PC-9 (cell line): Measurements from ENCODE around the gene LCOR. TPM values are rescaled to one million over a fixed set of nuclear protein-coding genes. Genes with fewer than 3 reads are reported as not detected.

ENCODE experiments used
- BruUV-seq: library from RNA; stranded (reverse); fragments of 400-500 nt; replicated peaks from 2 replicates; lab custom pipeline; 2021; lab: Mats Ljungman, UMichigan
- CTCF ChIA-PET: fragments of 300-600 bp; sonication (Branson Sonifier 250); formaldehyde crosslinking; loops from one replicate; lab custom pipeline; 2022; ENCODE audit warnings: antibody characterized with exemption; lab: Charles Lee
- POLR2A ChIA-PET: fragments of 300-600 bp; sonication (Branson Sonifier 250); formaldehyde crosslinking; loops from one replicate; lab custom pipeline; 2022; ENCODE audit warnings: antibody characterized with exemption; ENCODE audit not compliant: unreplicated experiment; lab: Charles Lee
- DNase-seq, 2 experiments: peaks; one replicate each; pipeline versions ENCODE4 v3.0.0 to v3.0.0-alpha.2; 2015 to 2022; ENCODE audit warnings: mixed read lengths in 1 of 2
- H2AFZ ChIP-seq: fragments of 200-600 bp; sonication (generic); 2 replicates; pipeline ENCODE4 v1.8.1; 2017; ENCODE audit warnings: antibody characterized with exemption
- H3F3A ChIP-seq: fragments of 200-600 bp; sonication (generic); 2 replicates; pipeline ENCODE4 v1.8.1; 2017; ENCODE audit warnings: antibody characterized with exemption, mild to moderate bottlenecking, low read depth; ENCODE audit not compliant: insufficient read depth
- H3K27ac ChIP-seq: fragments of 200-600 bp; sonication (generic); 2 replicates; pipeline ENCODE4 v1.6.1; 2016; ENCODE audit warnings: mixed run types
- H3K27me3 ChIP-seq: fragments of 200-600 bp; sonication (generic); 2 replicates; pipeline ENCODE4 v1.6.1; 2016; ENCODE audit warnings: low read depth, mixed run types; ENCODE audit not compliant: insufficient read depth
- H3K36me3 ChIP-seq: fragments of 200-600 bp; sonication (generic); 2 replicates; pipeline ENCODE4 v1.6.1; 2016; ENCODE audit warnings: low read depth, mixed run types
- H3K4me1 ChIP-seq: fragments of 200-600 bp; sonication (generic); replicated peaks from 2 replicates; pipeline ENCODE4 v1.6.1; 2016; ENCODE audit warnings: mixed run types; ENCODE audit not compliant: insufficient read depth
- H3K4me2 ChIP-seq: fragments of 200-600 bp; sonication (generic); 2 replicates; pipeline ENCODE4 v1.6.1; 2017; ENCODE audit warnings: mixed run types
- H3K4me3 ChIP-seq: fragments of 200-600 bp; sonication (generic); 2 replicates; pipeline ENCODE4 v1.6.1; 2016; ENCODE audit warnings: mixed run types
- H3K79me2 ChIP-seq: fragments of 200-600 bp; sonication (generic); 2 replicates; pipeline ENCODE4 v1.6.1; 2017; ENCODE audit warnings: low read depth, mixed run types
- H3K9me2 ChIP-seq: fragments of 200-600 bp; sonication (generic); 2 replicates; pipeline ENCODE4 v1.8.1; 2017; ENCODE audit warnings: mild to moderate bottlenecking; ENCODE audit not compliant: insufficient read depth
- H3K9me3 ChIP-seq: fragments of 200-600 bp; sonication (generic); 2 replicates; pipeline ENCODE4 v1.8.1; 2016; ENCODE audit warnings: low read depth; ENCODE audit not compliant: insufficient read depth
- H4K20me1 ChIP-seq: fragments of 200-600 bp; sonication (generic); 2 replicates; pipeline ENCODE4 v1.8.1; 2017; ENCODE audit not compliant: insufficient read depth
- EZH2 ChIP-seq: fragments of 200-600 bp; sonication (generic); IDR thresholded peaks from 2 replicates; pipeline ENCODE4 v1.8.0; 2017; ENCODE audit warnings: antibody characterized with exemption, low read depth
- intact Hi-C: fragments of 100-400 bp; cut with micrococcal nuclease; formaldehyde crosslinking; loops from one replicate; pipeline ENCODE4 v1.10.0; 2022; ENCODE audit not compliant: unreplicated experiment
- total RNA-seq: library from RNA; stranded (reverse); gene quantifications from 2 replicates; pipeline ENCODE4 v1.2.3, GENCODE V29; 2021
- TF ChIP-seq, protein P1 (sequence below): fragments of 200-600 bp; sonication (generic); conservative IDR thresholded peaks from 2 replicates; pipeline ENCODE4 v1.6.1; 2017; ENCODE audit warnings: mixed run types, antibody characterized with exemption, mild to moderate bottlenecking, moderate library complexity

Gene LCOR
- total RNA-seq, 1 experiment from 2014 or later, result 36.4 TPM

DNA sequence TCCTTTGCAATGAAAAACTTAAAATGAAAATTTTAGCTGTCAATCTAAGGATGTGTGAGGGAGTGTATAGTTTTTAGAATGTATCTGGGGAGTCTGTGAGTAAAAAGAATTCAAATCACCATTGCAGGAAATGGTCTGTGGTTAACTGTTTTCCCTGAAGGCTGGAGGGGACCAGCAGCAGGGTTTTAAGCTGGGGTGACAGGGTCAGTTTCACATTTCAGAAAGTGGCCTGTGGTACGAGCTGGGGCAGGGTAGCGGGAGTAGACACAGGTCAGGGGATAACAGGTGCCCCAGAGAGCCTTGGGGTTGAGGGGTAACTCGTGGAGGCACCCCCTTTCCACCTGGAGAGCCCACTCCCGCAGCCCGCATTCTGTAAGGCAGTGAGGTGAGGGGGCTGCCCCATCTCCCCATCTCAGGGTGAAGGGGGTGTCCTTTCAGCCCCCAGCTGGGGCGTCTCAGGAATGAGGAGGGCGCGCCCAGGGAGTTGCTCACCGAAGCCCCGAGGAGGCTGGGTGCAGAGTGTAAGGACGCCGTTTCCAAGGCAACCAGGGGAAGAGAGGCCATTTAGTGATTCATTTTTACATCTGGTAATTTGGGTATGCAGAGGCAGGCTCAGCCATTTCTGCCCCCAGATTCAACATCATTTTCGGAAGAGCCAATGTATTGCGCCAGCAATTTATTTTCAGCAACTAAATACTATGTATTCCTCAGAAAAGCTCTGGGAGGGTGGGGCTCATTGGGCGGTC lies 184.8 kb downstream of the LCOR start:
- H3K4me2 ChIP-seq, result no peak overlapping the region
- H3K27ac ChIP-seq, result no peak overlapping the region
- no peaks in the 10 kb centered on the region for H3K4me1 ChIP-seq
- H3K9me2 ChIP-seq, result no peaks in the 10 kb centered on the region
- ChIA-PET CTCF (no interaction called here), POLR2A (interaction anchor here (0.6 kb wide), 1 partner anchor 16 kb away, joined by 5 read pairs; no protein-coding TSS in a partner anchor)
- H2AFZ ChIP-seq, result no peak overlapping the region
- intact Hi-C loops, result no loop called here
- BruUV-seq, result no TSS peak
- H3K27me3 ChIP-seq, result no peaks in the 10 kb centered on the region
- H3K36me3 ChIP-seq, result no peaks in the 10 kb centered on the region
- H3K4me3 ChIP-seq, result no peak overlapping the region
- H3K79me2 ChIP-seq, result no peaks in the 10 kb centered on the region
- H3K9me3 ChIP-seq, result no peaks in the 10 kb centered on the region
- no peaks in the 10 kb centered on the region for H3F3A ChIP-seq
- no peaks in the 10 kb centered on the region for H4K20me1 ChIP-seq
- no peak for TF ChIP-seq EZH2
- TF ChIP-seq, protein P1, sequence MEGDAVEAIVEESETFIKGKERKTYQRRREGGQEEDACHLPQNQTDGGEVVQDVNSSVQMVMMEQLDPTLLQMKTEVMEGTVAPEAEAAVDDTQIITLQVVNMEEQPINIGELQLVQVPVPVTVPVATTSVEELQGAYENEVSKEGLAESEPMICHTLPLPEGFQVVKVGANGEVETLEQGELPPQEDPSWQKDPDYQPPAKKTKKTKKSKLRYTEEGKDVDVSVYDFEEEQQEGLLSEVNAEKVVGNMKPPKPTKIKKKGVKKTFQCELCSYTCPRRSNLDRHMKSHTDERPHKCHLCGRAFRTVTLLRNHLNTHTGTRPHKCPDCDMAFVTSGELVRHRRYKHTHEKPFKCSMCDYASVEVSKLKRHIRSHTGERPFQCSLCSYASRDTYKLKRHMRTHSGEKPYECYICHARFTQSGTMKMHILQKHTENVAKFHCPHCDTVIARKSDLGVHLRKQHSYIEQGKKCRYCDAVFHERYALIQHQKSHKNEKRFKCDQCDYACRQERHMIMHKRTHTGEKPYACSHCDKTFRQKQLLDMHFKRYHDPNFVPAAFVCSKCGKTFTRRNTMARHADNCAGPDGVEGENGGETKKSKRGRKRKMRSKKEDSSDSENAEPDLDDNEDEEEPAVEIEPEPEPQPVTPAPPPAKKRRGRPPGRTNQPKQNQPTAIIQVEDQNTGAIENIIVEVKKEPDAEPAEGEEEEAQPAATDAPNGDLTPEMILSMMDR, result no peak
- DNase-seq, result no peak

GRCh38 chr10:97017474-97017903 lies 185.4 kb downstream of the LCOR start:
- no peaks in the 10 kb centered on the region for H3K4me1 ChIP-seq
- no peaks in the 10 kb centered on the region for H3K27me3 ChIP-seq
- ChIA-PET CTCF (no interaction called here), POLR2A (no interaction called here)
- no peak for DNase-seq
- H3K27ac ChIP-seq, result no peak overlapping the region
- no peaks in the 10 kb centered on the region for H3K9me2 ChIP-seq
- H3K36me3 ChIP-seq, result no peaks in the 10 kb centered on the region
- intact Hi-C loops, result no loop called here
- no peak for TF ChIP-seq EZH2
- TF ChIP-seq, protein P1, result no peak
- no peaks in the 10 kb centered on the region for H3K9me3 ChIP-seq
- H3K79me2 ChIP-seq, result no peaks in the 10 kb centered on the region
- H3K4me3 ChIP-seq, result no peak overlapping the region
- no peak overlapping the region for H3K4me2 ChIP-seq
- H4K20me1 ChIP-seq, result no peaks in the 10 kb centered on the region
- no peak overlapping the region for H2AFZ ChIP-seq
- H3F3A ChIP-seq, result no peaks in the 10 kb centered on the region
- no TSS peak for BruUV-seq

GRCh38 chr10:97018251-97019212 lies 186.4 kb downstream of the LCOR start:
- Histone ChIP-seq H3K27me3 (no peaks in the 10 kb centered on the region), H3K27ac (no peak overlapping the region), H3K4me2 (no peak overlapping the region), H4K20me1 (no peaks in the 10 kb centered on the region), H3F3A (no peaks in the 10 kb centered on the region), H2AFZ (no peak overlapping the region), H3K36me3 (no peaks in the 10 kb centered on the region), H3K4me3 (no peak overlapping the region), H3K9me2 (no peaks in the 10 kb centered on the region), H3K9me3 (no peaks in the 10 kb centered on the region), H3K79me2 (no peaks in the 10 kb centered on the region), H3K4me1 (peaks cover 1% of the 10 kb centered on the region)
- ChIA-PET CTCF (no interaction called here), POLR2A (no interaction called here)
- BruUV-seq, result no TSS peak
- TF ChIP-seq, protein P1, result no peak
- no peak for TF ChIP-seq EZH2
- DNase-seq, result no peak
- intact Hi-C loops, result no loop called here
